Measurements from ENCODE around the gene ZSWIM1.

ZSWIM1 gene

DNA sequence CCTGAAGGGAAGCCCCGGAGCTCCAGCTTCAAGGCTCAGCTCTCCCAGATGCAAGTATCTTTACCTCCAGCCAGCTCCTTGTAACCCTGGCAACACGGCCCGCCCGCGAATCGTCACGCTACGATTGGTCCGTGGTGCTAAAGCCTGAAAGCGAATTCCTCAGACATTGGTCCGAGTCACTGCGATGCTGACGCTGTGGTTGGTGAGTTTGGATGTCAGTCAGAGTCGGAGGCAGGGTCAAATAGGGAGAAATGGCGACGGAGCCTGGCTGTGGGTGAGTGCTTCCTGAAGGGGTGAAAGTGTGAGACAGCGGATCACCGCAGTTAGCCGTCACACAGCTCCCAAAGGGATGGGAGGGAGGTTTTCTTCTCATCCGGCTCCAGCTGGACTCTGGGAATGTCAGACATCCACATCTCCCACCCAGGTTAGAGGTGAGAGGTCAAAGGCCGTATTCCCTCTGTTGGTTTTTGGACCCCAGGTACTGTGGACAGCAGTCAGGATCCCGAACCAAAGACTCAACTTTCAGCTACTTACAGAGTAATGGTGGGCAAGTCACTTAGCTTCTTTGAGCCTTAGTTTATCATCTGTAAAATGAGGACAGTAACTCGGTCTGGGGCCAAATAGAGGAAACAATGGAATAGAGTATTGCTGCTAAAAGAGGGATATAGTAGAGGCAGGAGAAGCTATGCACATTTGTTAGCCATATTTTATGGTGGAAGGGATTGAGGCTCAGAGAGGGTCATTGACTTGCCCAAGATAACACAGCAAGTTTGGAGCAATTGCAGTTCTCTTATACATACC lies at the start of gene ZSWIM1:
TSS of gene ZSWIM1 (plus strand) at position 240 of the 801 bp plus-strand sequence. CDS start 1,366 bp downstream, outside the sequence.
- peak; percentile 98 for DNase-seq (ENCODE audit: low read depth)

DNA sequence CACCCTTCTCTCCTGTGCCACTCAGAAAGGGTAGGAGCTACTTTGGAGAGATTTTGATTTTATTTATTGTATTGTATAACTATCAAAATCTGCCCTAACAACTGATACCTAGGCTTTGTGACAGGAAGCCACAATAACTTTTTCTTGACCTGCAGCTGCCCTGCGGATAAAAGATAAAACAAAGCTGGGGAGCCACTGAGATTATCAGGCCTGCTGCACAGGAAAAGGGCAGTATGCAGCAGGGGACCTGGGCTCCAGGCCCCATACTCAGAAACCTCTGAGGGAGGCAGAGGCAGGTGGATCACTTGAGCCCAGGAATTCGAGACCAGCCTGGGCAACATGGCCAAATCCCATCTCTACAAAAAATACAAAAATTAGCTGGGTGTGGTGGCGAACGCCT lies 48.4 kb upstream of the ZSWIM1 start:
- DNase-seq (ENCODE audit: low read depth): no peak

DNA sequence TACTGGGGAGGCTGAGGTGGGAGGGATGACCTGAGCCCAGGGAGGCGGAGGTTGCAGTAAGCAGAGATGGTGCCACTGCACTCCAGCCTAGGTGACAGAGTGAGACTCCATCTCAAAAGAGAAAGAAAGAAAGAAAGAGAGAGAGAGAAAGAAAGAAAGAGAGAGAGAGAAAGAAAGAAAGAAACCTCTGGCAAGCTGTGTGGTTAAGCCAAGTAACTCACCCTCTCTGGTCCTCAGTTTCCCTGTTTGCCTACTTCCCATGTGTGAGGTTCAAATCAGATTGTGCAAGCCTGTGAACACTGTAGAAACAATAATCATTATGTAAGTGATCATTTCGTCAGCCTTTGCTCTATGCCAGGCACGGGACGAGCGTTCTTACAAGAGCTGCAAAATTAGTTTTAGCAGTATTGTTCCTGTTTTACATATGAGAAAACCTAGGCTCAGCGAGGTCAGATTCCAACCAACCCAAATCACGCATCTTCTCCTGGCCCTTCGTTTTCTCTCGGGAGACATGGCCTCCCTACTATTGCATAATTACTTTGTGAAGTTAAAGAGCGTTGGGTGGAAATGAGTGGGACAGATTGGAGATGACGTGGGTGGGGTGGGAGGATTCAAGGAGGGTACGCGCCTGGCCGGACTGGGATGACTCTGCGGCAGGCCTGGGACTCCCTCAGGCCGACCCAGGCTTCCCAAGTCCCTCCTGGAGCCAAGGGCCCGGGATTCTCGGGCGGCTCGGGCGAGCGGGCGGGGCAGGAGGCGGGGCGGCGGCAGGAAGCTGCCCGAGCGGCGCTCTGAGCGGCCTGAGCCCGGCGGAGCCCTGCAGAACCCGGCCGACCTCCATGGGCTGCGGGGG lies 47.8 kb upstream of the ZSWIM1 start, which contains the start of gene SNX21:
TSS of gene SNX21 (plus strand) at position 770 of the 853 bp plus-strand sequence. CDS start 121 bp downstream, outside the sequence.
- DNase-seq (ENCODE audit: low read depth): no peak

DNA sequence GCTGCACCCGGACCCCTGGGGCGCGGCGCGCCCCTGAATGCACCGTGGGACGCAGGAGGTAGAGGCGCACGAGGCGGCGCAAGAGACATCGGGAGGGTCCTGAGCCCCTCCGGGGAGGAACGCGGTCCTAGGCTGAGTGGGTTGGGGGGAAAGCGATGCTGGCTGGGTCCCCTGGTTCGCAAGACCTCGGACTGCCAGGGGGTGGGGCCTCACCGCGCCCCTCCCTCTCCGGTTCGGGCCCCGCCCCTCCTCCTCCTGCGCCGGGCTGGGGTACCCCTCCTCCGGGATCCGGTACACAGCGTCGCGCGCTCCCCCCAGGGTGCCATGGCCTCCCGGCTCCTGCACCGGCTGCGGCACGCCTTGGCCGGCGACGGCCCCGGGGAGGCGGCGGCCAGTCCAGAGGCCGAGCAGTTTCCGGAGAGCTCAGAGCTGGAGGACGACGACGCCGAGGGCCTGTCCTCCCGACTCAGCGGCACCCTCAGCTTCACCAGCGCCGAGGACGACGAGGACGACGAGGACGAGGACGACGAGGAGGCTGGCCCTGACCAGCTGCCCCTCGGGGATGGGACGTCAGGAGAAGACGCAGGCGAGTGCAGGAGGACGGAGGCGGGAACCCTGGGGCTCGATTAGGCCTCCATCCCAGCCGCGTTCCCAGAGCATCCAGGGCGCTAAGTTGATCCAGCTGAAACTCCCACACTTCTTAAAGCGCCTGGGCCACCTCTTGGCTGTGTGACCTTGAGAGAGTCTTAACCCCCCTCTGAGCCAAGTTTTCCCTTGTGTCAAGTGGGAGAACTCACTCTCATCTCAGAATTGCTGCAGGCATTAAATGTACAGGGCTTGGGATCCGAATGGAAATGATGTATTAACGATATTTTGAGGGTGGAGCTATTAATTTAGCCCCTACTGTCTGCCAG lies 46.9 kb upstream of the ZSWIM1 start:
- DNase-seq (ENCODE audit: low read depth): no peak

DNA sequence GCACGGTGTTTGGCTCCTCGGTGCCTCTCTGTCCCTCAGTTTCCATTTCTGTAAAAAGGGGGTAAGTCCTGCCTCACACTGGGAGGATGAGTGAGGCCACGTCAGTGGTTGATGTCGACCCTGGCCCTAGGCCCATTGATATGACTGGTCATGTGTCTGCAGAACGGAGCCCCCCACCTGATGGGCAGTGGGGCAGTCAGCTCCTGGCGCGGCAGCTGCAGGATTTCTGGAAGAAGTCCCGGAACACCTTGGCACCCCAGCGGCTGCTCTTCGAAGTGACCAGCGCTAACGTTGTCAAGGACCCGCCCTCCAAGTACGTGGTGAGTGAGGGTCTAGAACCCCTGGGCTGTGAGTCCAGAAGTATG lies 46.2 kb upstream of the ZSWIM1 start:
- DNase-seq (ENCODE audit: low read depth): no peak

DNA sequence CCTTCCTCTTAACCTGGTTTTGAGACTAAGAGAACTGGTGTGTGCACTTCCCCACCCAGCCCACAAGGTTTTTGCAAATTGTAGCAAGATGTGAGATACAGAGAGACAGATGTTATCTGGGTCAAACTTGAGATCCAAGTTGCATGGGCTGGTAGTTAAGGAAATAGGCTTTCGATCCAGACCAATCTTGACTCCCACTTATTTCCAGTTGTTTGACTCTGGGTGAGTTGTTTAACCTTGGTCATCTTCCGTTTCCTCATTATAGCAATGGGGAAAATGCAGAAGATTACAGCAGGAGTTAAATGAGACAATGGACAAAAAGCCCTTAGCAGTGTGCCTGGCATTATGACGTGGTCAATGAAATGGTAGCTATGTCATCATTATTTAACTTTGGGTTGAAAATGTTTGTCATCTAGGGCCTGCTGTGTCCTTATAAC lies 45.7 kb upstream of the ZSWIM1 start:
- DNase-seq (ENCODE audit: low read depth): no peak

DNA sequence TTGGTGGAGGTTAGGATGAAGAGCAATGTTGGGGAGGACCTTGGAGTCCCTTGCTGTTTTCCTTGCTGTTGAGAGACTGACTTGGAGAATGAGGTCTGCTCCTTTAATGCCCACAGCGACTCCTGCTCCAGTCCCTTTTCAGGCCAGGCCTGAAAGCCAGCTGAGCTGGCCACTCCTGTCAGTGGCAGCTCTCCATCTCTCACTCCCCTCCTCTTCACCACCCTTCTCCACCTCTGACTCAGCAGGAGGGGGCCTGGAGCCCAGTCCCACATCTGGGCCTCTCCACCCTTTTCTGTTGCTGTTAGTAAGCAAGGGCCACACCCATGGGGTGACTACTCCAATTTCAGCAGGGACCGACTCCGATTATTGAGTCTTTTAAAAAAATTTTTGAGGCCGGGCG lies 45.2 kb upstream of the ZSWIM1 start:
- no peak for DNase-seq (ENCODE audit: low read depth)

DNA sequence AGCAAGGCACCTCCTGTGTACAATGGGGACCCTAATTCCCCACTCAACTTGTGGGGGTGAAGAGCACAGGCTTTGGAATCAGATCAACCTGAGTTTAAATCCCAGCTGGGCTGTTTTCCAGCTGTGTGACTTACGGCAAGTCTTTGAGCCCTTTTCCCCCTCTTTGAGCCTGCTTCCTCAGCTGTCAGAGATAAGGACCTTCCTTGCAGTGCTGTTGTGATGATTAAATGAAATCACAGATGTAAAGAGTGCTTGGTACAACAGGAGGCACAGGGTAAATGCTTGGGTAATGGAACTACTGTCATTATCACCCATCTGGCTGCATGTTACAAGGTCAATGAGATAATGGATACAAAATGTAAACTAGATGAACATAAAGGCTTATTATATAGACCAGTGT lies 44.2 kb upstream of the ZSWIM1 start:
- DNase-seq (ENCODE audit: low read depth): no peak

DNA sequence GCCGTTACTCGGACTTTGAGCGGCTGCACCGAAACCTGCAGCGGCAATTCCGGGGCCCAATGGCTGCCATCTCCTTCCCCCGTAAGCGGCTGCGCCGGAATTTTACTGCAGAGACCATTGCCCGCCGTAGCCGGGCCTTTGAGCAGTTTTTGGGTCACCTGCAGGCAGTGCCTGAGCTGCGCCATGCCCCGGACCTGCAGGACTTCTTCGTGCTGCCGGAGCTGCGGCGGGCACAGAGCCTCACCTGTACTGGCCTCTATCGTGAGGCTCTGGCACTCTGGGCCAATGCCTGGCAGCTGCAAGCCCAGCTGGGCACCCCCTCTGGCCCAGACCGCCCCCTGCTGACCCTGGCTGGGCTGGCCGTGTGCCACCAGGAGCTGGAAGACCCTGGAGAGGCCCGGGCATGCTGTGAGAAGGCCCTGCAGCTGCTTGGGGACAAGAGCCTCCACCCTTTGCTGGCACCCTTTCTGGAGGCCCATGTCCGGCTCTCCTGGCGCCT lies 40.3 kb upstream of the ZSWIM1 start:
- DNase-seq (ENCODE audit: low read depth): no peak

DNA sequence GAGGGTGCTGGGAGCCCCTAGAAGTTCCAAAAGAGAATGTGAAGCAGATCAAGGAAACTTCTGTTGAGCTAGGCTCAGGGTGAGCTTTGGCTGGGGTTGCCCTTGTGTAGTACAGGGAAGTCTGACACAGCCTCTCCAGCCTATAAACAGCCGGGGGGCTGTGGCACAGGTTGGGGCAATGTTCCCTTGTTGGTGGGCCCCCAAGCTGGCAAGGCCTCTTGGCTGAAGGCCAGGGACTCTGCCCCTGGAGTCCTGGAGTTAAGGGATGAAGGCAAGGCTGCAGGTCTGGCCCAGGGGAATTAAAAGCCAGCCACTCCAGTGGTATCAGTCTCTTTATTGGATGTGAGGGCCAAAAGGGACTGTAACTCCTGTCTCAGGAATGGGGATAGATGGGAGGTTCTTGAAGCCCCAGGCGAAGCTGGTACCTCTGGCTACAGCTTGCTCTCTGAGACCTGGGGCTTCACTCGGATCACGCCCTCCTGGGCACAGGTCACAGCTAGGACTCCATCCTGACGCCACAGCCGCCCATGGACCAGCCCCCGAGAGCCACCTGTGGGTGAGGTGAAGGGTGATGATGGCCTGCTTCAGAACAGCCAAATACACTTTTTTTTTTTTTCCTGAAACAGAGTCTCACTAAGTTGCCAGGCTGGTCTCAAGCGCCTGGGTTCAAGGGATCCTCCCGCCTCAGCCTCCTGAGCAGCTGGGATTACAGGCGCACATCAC lies 39.5 kb upstream of the ZSWIM1 start:
- DNase-seq (ENCODE audit: low read depth): no peak

DNA sequence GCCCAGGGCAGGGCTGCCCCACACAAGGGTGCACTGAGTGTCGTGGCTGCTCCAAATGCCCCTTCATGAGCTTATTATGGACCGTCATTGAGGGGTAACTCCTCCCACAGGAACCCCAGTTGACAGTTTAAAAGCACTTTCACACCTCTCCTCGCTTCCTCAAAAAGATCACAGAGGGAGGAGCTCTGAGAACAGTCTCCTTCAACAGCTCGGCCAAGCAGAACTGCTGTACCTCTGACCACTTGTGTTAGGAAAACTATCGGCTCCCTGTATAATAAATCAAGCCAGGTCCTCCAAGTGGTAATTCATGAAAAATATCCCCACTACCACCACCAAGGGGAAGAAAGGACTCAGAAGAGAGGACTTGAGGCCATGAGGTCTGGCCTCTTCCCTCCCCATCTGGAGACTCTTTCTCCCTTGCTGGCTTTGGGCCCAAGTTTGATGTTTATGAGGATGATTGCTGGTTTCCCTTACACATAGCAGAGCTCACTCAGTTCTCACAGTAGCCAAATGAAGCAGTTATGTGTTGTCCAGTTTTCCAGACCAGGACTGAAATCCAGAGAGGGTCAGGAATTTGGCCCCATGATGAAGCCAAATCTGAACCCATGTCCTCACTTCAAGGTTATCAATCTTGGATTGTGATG lies 38.7 kb upstream of the ZSWIM1 start:
- DNase-seq (ENCODE audit: low read depth): no peak

DNA sequence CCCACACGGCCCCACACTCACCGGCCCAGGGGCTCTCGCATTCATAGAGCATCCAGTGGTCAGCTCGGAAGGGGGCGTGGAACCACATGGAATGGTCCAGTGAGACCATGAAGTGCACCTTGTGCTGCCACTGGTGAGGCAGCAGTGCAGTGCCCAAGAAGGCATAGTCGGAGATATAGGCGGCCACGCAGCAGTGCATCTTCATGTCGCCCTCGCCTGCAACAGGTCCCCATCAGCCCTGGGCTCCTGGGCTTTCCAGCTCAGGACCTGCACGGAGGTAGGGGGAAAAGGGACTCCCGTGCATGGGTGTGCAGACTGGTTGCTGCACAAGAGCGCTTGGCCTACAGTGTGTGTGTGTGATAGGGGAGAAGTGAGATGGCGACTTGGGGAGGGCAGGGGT lies 37.5 kb upstream of the ZSWIM1 start:
- no peak for DNase-seq (ENCODE audit: low read depth)

DNA sequence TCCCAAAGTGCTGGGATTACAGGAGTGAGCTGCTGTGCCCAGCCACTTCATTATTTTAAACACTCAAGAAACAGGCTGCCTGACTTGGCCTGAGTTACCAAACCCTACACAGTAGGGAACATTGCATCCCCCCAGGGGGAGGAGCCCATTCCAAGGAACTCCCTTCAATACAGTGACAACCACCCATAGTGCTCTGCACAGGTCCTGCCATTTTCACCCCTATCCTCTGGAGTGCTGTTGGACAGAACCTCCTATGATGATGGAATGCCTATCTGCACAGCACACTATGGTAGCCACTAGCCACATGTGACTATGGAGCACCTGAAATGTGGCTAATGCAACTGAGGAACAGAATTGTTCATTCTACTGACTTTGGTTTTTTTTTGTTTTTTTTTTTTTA lies 35.6 kb upstream of the ZSWIM1 start:
- DNase-seq (ENCODE audit: low read depth): no peak

DNA sequence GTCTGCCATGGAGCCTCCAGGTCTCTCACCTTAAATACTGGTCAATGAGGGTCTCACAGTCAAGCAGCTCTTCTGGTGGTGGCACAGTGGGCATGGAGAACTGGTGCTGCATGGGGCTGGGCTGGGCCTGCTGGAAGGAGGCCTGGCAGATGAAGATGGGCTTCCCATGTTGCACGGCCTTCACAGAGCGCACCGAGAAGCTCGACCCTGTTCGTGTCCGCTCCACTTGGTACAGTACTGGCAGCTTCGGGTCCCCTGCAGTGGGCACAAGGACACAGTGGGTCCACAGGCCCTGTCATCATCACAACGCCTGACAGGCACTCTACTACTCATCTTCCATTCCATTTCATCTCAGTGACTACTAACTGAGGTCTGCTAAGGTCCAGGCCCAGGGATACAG lies 32.6 kb upstream of the ZSWIM1 start:
- DNase-seq (ENCODE audit: low read depth): no peak

DNA sequence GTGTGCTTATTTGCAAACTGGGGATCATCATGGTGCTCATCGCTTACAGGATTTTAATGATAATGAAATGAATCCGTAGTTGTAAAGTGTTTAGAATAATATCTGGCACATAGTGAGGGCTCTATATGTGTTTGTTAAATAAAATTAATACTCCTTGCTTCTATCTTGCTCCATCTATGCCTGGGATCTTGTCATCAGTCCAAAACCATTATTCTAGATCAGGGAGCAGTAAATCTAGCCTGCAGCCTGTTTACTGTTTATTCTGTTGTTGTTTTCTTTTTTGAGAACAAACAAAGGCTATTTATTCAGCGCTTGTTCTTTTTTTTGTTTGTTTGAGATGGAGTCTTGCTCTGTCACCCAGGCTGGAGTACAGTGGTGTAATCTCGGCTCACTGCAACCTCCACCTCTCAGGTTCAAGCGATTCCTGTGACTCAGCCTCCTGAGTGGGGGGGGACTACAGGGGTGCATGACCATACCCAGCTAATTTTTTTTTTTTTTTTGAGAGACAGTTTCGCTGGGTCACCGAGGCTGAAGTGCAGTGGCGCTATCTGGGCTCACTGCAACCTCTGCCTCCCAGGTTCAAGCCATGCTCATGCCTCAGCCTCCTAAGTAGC lies 32.0 kb upstream of the ZSWIM1 start:
- no peak for DNase-seq (ENCODE audit: low read depth)

DNA sequence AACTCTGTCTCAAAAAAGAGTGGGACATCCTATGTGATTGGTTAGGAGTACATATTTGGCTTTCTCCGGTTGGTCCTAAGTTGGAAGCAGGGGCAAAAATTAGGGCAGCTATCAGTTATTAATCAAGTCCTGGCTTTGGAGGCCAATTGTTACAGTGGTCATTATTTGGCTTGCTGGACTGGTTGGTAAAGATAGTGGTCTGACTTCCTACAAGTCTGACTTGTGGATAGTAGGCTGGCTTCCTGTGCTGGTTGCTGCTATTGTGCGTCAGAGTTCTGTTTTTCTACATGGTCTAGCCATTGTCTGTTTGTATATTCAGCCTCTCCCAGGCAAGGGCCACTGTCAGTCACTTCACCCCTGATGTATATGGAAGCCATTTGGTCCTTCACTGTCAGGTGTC lies 30.8 kb upstream of the ZSWIM1 start:
- DNase-seq (ENCODE audit: low read depth): no peak

DNA sequence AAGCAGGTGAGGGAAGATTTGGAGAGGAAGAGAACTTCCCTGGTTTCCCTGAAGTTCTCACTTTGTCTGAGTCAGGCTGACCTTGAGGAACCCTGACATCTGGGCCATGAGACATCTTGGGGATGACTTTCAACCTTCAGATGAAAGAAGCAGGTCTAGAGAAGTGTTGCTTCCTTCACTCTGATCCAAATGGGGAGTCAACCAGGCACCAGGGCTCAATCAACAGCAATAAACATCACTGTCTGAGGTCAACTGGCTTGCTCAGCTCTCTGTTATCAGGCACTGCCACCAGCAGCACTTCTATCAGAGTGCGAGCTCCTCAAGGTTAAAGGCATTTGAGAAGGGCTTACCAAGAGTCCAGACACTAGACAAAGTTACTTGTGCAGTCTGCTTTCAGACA lies 30.1 kb upstream of the ZSWIM1 start:
- no peak for DNase-seq (ENCODE audit: low read depth)

DNA sequence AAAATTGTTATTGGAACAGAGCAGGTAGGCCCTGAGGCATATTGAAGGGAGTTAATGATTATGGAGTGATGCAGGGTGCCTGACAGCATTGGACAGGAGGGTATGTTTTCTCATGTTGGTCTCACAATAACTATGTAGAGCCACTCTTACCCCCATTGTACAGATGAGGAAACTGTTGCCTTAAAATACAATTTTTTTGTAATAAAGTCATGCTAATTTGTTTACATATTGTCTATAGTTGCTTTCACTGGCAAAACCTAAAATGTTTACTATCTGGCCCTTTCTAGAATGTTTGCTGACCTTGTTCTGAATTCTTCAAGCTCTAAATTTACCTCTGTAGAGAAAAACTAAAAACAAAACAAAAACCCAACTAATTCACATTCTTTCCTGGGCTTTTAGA lies 29.5 kb upstream of the ZSWIM1 start:
- DNase-seq (ENCODE audit: low read depth): no peak

DNA sequence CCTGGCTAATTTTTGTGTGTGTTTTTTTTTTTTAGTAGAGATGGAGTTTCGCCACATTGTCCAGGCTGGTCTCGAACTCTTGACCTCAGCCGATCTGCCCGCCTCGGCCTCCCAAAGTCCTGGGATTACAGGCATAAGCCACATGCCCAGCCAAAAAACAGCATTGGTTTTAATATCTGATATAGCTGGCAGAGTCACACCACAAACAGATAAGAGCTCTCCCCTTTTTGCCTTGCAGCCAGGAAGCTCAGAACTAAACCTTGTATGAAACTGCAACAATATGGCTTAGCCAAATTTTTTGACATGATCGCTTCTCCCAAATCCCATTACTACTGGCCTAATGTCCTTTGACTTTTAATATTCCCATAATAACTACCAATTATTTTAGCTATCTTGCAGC lies 28.7 kb upstream of the ZSWIM1 start:
- no peak for DNase-seq (ENCODE audit: low read depth)

DNA sequence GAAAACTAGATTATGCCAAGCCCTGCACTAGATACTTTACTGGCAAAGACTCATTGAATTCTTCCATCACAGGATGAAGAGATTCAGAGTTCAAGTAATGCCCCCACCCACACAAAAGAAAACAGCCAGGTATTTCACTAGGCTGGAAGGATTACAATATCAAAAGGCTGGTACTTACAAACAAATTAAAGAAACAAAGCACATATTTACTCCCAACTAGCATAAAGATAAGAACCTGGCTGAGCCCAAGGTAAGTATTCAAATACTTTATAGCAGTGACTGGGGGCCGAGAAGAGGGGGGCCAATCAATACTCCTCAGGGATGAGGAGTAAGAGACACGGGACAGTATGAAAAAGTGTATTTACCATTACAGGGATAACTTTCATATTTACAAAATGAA lies 27.5 kb upstream of the ZSWIM1 start:
- DNase-seq (ENCODE audit: low read depth): no peak
